GM23248 (cell line): ENCODE results near the gene SEMA5B.

Source experiments
- EZH2 ChIP-seq: fragments of 200-600 bp; sonication (generic); IDR thresholded peaks from 2 replicates; pipeline ENCODE4 v1.6.1; 2018; ENCODE audit warnings: antibody characterized with exemption, mild to moderate bottlenecking; ENCODE audit not compliant: insufficient read depth, poor library complexity, severe bottlenecking
- EZH2phosphoT487 ChIP-seq: fragments of 200-600 bp; sonication (generic); IDR thresholded peaks from 2 replicates; pipeline ENCODE4 v1.6.1; 2018; ENCODE audit warnings: antibody characterized with exemption, moderate library complexity, mild to moderate bottlenecking, low read depth; ENCODE audit not compliant: insufficient read depth

GRCh38 chr3:123075359-123075758, 47.8 kb upstream of the SEMA5B start:
- TF ChIP-seq EZH2 = no peak
- no peak for TF ChIP-seq EZH2phosphoT487
